ENCODE data around the gene RMC1.

Gene RMC1

DNA sequence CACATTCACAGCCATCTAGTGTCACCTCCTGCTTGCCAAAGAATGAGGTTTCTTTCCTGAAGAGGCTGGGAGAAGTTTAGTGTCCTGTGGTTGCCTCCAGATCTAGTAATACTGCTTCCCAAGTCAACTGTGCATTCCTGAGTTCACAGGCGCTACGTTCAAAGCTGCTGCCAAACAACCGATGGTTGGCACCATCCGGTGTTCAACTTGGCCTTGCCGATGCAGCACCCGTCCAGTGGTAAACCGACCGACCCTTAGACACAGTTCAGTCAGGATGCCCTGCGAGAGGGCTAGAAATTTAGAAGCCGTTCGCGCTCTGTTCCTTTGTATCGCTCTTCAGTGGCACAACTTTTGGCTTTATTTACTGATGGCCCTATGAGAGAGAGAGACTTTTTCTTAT lies 28.6 kb downstream of the RMC1 start:
- Histone ChIP-seq H3K27me3 (ENCODE audit: insufficient read depth, low read depth, severe bottlenecking) (no peaks in the 10 kb centered on the region), H3K9me3 (ENCODE audit: severe bottlenecking) (no peaks in the 10 kb centered on the region), H3K36me3 (peaks cover 75% of the 10 kb centered on the region), H3K27ac (no peak overlapping the region), H3K4me3 (ENCODE audit: low read depth, low read length) (no peak overlapping the region)
- TF ChIP-seq, protein P1, sequence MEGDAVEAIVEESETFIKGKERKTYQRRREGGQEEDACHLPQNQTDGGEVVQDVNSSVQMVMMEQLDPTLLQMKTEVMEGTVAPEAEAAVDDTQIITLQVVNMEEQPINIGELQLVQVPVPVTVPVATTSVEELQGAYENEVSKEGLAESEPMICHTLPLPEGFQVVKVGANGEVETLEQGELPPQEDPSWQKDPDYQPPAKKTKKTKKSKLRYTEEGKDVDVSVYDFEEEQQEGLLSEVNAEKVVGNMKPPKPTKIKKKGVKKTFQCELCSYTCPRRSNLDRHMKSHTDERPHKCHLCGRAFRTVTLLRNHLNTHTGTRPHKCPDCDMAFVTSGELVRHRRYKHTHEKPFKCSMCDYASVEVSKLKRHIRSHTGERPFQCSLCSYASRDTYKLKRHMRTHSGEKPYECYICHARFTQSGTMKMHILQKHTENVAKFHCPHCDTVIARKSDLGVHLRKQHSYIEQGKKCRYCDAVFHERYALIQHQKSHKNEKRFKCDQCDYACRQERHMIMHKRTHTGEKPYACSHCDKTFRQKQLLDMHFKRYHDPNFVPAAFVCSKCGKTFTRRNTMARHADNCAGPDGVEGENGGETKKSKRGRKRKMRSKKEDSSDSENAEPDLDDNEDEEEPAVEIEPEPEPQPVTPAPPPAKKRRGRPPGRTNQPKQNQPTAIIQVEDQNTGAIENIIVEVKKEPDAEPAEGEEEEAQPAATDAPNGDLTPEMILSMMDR (IDR thresholded peaks at IDR 0.05; ENCODE audit: low read depth, low read length), result no peak
- no peak for DNase-seq

DNA sequence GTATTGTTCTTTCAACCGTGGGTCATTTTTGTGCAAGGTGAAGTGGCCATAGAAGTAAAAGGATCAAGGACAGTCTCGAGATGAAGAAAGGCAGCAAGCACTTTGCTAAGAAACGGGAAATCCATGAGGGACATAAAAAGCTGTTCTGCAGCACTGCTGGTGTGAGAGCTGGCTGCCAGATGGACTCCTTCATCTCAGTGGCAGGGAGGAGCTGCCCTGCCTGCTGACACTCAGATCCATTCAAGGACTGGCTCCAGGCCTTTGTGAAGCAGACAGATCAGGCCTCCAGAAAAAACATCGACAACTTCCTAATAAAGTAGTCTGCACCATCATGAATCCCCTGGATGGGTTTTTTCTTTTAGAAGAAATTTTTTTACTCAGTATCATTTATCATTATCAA lies 29.5 kb downstream of the RMC1 start:
- TF ChIP-seq, protein P1 (IDR thresholded peaks at IDR 0.05; ENCODE audit: low read depth, low read length), result no peak
- Histone ChIP-seq H3K27ac (no peak overlapping the region), H3K9me3 (ENCODE audit: severe bottlenecking) (no peaks in the 10 kb centered on the region), H3K4me3 (ENCODE audit: low read depth, low read length) (no peak overlapping the region), H3K27me3 (ENCODE audit: insufficient read depth, low read depth, severe bottlenecking) (no peaks in the 10 kb centered on the region), H3K36me3 (peaks cover 76% of the 10 kb centered on the region)
- no peak for DNase-seq

DNA sequence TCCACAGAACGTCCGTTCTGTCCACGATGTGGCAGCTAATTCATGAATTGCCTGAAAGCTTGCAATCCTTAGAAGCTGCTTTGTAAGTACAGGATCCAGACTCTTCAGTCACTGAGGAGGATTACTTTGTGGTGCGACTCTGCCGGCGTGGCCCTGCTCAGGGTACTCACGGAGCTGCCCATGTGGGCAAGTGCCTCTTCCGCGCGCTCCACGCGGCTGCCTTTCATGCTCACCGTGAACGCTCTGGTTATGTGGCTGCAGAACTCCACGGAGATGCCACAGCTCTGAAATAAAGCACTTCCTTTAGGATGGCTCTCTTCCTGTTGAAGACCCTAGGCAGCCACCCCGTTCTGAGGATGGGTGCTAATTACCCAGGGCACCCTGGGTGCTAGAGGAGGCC lies 31.0 kb downstream of the RMC1 start:
- no peaks in the 10 kb centered on the region for H3K9me3 ChIP-seq (ENCODE audit: severe bottlenecking)
- H3K27me3 ChIP-seq (ENCODE audit: insufficient read depth, low read depth, severe bottlenecking), result no peaks in the 10 kb centered on the region
- H3K36me3 ChIP-seq, result peaks cover 76% of the 10 kb centered on the region
- no peak overlapping the region for H3K27ac ChIP-seq
- TF ChIP-seq, protein P1 (IDR thresholded peaks at IDR 0.05; ENCODE audit: low read depth, low read length), result no peak
- H3K4me3 ChIP-seq (ENCODE audit: low read depth, low read length), result no peak overlapping the region
- no peak for DNase-seq

DNA sequence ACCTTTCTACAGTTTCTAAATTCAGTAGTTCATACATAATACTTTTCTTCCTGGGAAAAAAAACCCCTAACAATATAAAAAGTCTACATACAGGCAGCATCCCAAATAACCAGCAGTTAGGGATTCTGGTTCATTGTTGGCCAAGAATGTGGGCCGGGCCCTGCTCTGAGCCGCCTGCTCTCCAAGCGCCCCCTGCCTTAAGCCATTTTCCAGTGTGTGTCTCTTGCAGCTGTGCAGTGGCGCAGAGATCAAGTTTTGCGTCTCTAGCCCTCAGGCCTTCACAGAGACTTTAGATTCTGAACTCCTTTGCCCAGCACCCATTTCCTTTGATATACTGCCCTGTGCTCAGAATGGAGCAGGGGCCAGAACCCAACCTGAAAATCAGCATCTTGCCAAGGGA lies 32.9 kb downstream of the RMC1 start:
- no peak for DNase-seq
- Histone ChIP-seq H3K36me3 (peaks cover 77% of the 10 kb centered on the region), H3K9me3 (ENCODE audit: severe bottlenecking) (no peaks in the 10 kb centered on the region), H3K27ac (no peak overlapping the region), H3K4me3 (ENCODE audit: low read depth, low read length) (no peak overlapping the region), H3K27me3 (ENCODE audit: insufficient read depth, low read depth, severe bottlenecking) (no peaks in the 10 kb centered on the region)
- TF ChIP-seq, protein P1 (IDR thresholded peaks at IDR 0.05; ENCODE audit: low read depth, low read length), result no peak

DNA sequence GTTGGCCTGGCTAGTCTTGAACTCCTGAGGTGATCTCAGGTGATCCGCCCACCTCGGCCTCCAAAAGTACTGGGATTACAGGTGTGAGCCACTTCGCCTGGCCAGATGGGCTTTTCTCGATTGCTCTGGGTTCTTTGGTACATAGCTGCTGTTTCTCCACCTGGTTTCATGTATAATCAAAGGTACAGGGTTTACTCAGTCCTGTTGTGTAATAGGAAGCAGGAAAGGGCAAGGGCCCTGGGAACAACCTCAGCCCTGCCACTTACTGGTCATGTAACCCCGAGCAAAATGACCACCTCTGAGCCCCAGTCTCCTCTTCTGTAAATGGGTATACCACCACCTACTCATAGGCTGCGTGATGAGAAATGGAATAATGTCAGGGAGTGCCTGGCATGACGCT lies 34.0 kb downstream of the RMC1 start:
- no peak for DNase-seq
- no peaks in the 10 kb centered on the region for H3K27me3 ChIP-seq (ENCODE audit: insufficient read depth, low read depth, severe bottlenecking)
- no peak overlapping the region for H3K27ac ChIP-seq
- H3K36me3 ChIP-seq, result peaks cover 67% of the 10 kb centered on the region
- H3K4me3 ChIP-seq (ENCODE audit: low read depth, low read length), result no peak overlapping the region
- TF ChIP-seq, protein P1 (IDR thresholded peaks at IDR 0.05; ENCODE audit: low read depth, low read length), result no peak
- H3K9me3 ChIP-seq (ENCODE audit: severe bottlenecking), result no peaks in the 10 kb centered on the region

DNA sequence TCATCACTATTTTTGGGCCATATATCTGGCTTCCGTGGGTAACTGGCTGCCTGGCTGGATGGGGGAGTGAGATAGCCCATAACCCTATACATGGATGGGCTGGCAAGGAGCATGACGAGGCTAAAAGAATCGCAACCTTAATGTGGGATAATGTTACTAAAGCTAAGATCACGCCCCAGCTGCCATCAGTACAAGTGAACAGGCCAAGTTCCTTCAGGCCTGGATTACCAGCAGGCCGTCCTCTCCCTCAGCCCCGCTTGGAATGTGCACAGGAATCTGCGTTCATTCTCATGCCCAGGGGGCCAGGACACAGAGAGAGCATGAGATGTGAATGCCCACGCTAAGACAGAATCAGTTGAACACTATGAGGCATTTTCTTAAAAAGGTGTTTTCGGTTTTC lies 34.7 kb downstream of the RMC1 start:
- Histone ChIP-seq H3K9me3 (ENCODE audit: severe bottlenecking) (no peaks in the 10 kb centered on the region), H3K36me3 (peaks cover 68% of the 10 kb centered on the region), H3K27ac (no peak overlapping the region), H3K4me3 (ENCODE audit: low read depth, low read length) (no peak overlapping the region), H3K27me3 (ENCODE audit: insufficient read depth, low read depth, severe bottlenecking) (no peaks in the 10 kb centered on the region)
- TF ChIP-seq, protein P1 (IDR thresholded peaks at IDR 0.05; ENCODE audit: low read depth, low read length), result no peak
- DNase-seq, result no peak

Data from WERI-Rb-1 (cell line).